ENCODE measurements around the gene PPP1R9B. TPM values are rescaled to one million over a fixed set of nuclear protein-coding genes. Genes with fewer than 3 reads are reported as not detected.

PPP1R9B gene
- total RNA-seq, 1 donor from 2014 or later, result 103 TPM

DNA sequence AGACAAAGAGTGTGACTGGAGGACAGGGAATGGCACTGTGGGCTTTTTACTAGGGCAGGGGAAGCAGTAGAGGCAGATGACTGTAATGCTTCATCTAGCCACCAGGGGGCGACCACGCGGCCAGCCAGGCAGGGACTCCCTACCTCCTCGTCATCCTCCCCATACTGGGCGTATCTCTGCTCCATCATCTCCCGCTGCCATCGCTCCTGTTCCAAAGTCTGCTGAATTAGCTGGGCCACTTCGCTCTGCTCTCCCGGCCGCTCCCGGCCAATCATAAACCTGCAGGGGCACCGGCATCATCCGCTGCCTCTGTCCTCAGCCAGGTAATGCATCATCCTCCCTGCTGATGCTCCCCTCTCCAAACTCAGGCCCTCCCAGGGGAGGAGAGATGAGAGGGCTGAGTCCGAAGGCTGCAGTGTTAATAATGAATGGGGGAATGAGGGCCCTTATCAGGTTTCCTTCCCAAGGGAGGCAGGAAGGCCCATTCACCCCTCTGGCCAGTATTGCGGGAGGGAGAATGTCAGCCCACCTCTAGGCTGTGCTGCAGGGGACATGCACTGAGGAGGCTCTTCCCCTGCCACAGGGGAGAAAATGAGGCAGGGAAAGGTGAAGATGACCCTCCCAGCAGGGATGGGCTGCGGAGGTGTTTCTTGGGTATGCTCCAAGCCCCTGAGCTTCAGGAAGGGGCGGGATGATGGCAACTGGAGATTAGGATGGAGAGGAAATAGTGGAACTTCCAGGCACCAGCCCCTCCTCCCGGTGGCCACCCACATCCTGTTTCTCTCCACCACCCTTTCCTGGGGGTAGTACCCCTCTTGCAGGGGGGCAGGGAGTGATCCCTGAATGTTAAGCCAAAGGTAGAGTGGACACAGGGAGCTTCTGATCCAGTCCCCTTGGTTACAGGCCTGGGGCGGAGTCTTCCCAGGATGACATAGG lies 10.3 kb downstream of the PPP1R9B start:
- ATAC-seq (peak; percentile 91), DNase-seq (peak; percentile 88)
- Histone ChIP-seq H3K4me1 (peaks cover 27% of the 10 kb centered on the region), H3K27ac (peak overlapping the region; percentile 71), H3K36me3 (peaks cover 97% of the 10 kb centered on the region), H3K9me3 (no peaks in the 10 kb centered on the region), H3K27me3 (no peaks in the 10 kb centered on the region), H3K4me3 (no peak overlapping the region)
- intact Hi-C loops (cut with DNase I), result no loop called here
- TF ChIP-seq, protein P1, sequence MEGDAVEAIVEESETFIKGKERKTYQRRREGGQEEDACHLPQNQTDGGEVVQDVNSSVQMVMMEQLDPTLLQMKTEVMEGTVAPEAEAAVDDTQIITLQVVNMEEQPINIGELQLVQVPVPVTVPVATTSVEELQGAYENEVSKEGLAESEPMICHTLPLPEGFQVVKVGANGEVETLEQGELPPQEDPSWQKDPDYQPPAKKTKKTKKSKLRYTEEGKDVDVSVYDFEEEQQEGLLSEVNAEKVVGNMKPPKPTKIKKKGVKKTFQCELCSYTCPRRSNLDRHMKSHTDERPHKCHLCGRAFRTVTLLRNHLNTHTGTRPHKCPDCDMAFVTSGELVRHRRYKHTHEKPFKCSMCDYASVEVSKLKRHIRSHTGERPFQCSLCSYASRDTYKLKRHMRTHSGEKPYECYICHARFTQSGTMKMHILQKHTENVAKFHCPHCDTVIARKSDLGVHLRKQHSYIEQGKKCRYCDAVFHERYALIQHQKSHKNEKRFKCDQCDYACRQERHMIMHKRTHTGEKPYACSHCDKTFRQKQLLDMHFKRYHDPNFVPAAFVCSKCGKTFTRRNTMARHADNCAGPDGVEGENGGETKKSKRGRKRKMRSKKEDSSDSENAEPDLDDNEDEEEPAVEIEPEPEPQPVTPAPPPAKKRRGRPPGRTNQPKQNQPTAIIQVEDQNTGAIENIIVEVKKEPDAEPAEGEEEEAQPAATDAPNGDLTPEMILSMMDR (IDR thresholded peaks at IDR 0.05), result peak; percentile 97

DNA sequence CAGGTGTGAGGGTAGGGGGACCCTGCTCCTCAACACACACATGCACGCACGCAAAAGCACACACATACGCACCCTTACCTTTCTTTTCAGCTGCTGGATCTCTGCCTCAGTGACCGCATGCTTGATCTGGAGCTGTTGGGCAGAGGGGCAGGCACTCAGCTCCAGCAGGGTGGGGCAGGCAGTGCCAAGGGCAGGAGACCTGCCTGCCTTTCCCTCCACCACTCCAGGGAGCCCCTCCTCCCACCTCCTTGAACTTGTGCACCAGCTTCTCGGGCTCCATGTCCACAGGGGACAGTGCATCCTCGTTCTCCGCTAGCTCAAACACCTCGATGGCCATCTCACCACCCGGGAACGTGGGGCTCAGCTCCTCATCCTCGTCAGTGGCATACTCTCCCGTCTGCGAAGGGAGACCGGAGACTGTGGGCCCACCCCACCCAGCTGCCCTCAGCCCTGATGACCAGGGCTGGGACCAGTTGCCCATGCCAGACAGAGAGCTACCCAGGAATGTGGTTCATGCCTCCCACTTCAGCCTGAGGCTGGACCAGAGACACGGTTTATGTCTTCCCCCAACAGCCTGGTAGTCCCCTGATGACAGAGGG lies 11.2 kb downstream of the PPP1R9B start:
- intact Hi-C loops (cut with DNase I), result no loop called here
- H3K27me3 ChIP-seq, result no peaks in the 10 kb centered on the region
- no peaks in the 10 kb centered on the region for H3K9me3 ChIP-seq
- H3K36me3 ChIP-seq, result peaks cover 97% of the 10 kb centered on the region
- TF ChIP-seq, protein P1 (IDR thresholded peaks at IDR 0.05), result no peak
- H3K27ac ChIP-seq, result peak overlapping the region; percentile 71
- DNase-seq, result no peak
- ATAC-seq, result no peak
- peaks cover 27% of the 10 kb centered on the region for H3K4me1 ChIP-seq
- H3K4me3 ChIP-seq, result no peak overlapping the region

DNA sequence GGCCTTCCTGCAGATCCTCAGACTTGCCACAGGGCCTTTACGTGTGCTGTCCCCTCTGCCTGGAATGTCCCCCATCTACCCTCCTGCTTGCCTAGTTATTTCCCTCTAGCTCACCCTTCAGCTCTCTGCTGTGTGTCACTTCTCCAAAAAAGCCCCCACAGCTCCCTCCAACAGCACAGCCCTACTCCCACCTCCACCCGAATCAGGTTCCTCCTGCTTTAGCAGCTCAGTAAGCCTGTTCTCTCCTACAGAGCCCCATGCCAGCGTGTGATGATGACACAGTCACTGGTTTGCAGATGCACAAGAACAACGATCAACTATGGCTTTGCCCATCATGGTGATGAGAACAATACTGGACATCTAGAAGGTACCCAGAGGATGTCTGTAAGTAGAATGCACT lies 13.4 kb downstream of the PPP1R9B start:
- H3K27me3 ChIP-seq, result no peaks in the 10 kb centered on the region
- no peak overlapping the region for H3K27ac ChIP-seq
- DNase-seq (no peak), ATAC-seq (no peak)
- intact Hi-C loops (cut with DNase I), result no loop called here
- H3K4me1 ChIP-seq, result peaks cover 14% of the 10 kb centered on the region
- TF ChIP-seq, protein P1 (IDR thresholded peaks at IDR 0.05), result no peak
- H3K9me3 ChIP-seq, result no peaks in the 10 kb centered on the region
- H3K4me3 ChIP-seq, result no peak overlapping the region
- peaks cover 75% of the 10 kb centered on the region for H3K36me3 ChIP-seq

DNA sequence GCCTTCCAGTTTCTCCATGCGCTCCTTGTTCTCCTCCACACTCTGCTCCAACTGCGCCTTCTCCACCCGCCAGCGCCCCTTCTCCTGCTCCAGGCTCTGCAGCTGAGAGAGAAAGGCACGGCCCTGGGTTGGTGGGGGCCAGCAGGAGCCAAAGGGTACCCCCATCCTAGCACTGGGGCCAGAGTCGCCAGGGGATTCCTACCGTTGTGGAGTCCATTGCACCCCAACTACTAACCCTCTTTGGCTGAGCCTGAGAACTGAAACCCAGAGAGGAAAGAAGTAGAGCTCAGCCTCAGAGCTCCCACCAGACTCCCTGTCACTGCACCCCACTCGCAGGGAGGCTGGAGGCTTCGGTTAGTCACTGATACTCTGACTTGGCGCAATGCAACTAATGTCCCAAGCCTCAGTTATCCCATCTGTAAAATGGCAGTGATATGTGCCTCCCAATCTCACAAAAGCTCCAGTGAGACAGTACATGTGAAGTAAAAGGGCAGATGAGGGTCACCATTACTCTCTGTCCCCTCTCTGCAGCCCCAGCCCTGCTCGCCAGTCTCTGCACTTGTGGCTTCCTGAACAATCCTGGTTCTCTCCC lies 14.3 kb downstream of the PPP1R9B start:
- no peak overlapping the region for H3K4me3 ChIP-seq
- no peaks in the 10 kb centered on the region for H3K27me3 ChIP-seq
- no peak for DNase-seq
- no peak overlapping the region for H3K27ac ChIP-seq
- no peaks in the 10 kb centered on the region for H3K9me3 ChIP-seq
- H3K36me3 ChIP-seq, result peaks cover 66% of the 10 kb centered on the region
- TF ChIP-seq, protein P1 (IDR thresholded peaks at IDR 0.05), result no peak
- ATAC-seq, result no peak
- intact Hi-C loops (cut with DNase I), result no loop called here
- peaks cover 12% of the 10 kb centered on the region for H3K4me1 ChIP-seq

DNA sequence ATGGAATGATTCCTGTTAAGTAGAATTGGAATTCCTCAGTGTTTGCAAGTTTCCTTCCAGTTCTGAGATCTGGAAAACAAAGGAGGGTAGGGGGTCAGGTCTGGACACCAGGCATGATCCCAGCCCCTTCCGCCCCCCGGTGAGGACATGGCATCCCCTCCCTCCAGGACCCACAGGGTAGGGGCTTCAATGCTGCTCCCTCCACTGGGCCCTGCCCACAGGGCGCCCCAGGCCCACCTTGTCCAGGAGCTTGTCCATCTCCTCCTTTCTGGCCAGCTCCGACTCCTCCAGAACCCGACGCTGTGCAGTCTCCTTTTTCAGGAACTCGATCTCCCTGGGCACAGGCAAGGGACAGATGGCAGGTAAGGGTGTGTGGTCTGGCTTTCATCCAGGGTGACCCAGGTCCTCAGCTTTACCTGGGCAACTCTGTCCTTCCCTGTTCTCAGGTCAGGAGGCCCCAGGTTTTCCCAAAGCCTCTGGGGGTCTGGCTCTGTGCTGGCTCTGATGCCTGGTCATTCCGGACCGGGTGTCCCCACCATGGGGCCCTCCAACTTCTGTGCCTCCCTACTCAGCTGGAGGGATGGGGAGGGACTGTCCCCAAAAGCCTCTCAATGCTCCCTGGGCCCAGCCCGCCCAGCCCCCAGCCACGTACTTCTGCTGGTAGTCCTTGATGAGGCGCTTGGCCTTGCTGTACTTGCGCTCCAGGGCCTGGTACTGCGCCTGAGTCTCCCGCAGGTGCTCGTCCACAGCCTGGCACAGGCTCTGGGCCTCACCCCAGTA lies 15.0 kb downstream of the PPP1R9B start:
- TF ChIP-seq, protein P1 (IDR thresholded peaks at IDR 0.05), result no peak
- H3K9me3 ChIP-seq, result no peaks in the 10 kb centered on the region
- H3K4me1 ChIP-seq, result peaks cover 5% of the 10 kb centered on the region
- ATAC-seq, result no peak
- intact Hi-C loops (cut with DNase I), result no loop called here
- no peak overlapping the region for H3K4me3 ChIP-seq
- H3K27me3 ChIP-seq, result no peaks in the 10 kb centered on the region
- H3K27ac ChIP-seq, result no peak overlapping the region
- peaks cover 59% of the 10 kb centered on the region for H3K36me3 ChIP-seq
- peak; percentile 61 for DNase-seq

All from upper lobe of right lung (tissue), 1 donor.